Frontal cortex (tissue), 4 donors: ENCODE measurements around the gene SYNDIG1. TPM values are rescaled to one million over a fixed set of nuclear protein-coding genes. Genes with fewer than 3 reads are reported as not detected.
"Not testable (repeated sequence)": the region's sequence is repeated elsewhere in the genome, so short reads cannot be mapped to it uniquely, and the experiment has no call there.

Experiments
- DNase-seq, 2 donors: peaks; one replicate each; pipeline ENCODE4 v3.0.0; 2012; ENCODE audit warnings: low spot score in 2 of 2
- FAIRE-seq: peaks from 2 replicates; lab custom pipeline; 2012; peaks lifted over from hg19 to GRCh38; lab: Jason Lieb, UNC
- total RNA-seq: library from RNA; depleted of rRNA; stranded (reverse); fragments of >200 nt; gene quantifications from one replicate; pipeline ENCODE4 v1.2.3, GENCODE V29; 2014
- donor health status: control.
- donor health status: control.
- donor health status: control.

Gene SYNDIG1
- total RNA-seq, 1 donor from 2014 or later, result 26.1 TPM

DNA sequence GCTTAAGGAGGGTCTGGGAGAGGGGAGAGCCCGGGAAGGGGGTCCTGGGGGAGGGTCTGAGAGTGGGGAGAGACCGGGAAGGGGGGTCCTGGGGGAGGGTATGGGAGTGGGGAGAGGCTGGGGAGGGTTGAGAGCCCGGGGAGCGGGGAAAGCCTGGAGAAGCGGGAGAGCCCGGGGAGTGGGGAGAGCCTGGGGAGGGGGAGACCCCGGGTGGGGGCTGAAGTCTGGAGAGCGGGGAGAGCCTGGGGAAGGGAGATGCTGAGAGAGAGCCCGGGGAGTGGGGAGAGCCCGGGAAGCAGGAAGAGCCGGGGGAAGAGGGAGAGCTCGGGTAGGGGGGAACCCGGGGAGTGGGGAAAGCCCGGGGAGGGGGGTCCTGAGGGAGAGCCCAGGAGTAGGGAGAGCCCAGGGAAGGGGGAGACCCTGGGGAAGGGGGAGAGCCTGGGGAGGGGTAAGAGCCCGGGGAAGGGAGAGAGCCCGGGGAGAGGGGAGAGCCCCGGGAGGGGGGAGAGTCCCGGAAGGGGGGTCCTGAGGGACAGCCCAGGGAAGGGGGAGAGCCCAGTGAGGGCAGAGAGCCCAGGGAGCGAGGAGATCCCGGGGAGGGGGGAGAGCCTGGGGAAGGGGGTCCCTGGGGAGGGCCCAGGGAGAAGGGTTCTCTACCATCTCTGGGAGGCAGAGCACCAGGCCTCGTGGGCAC lies 148.5 kb downstream of the SYNDIG1 start:
- no peak for FAIRE-seq
- DNase-seq, result no peak

DNA sequence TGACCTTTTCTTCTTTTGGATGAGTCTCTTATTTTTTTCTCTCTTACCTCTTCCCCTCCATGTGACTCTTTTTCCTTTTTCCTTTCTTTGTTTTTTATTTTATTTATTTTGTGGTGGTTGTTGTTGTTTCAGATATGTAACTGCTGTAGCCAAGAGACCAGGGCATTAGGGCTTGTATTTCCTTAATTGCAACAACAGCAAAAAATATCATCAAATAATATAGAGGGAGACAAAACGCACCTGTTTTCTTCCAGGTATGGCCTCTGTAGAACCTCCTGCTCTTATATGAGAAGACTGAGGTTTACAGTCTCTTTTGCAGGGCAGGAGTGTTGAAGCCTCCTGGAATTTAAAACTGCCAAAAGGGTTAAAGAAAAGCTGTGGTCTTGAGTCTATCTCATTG lies 149.3 kb downstream of the SYNDIG1 start:
- FAIRE-seq (no peak), DNase-seq (no peak)

DNA sequence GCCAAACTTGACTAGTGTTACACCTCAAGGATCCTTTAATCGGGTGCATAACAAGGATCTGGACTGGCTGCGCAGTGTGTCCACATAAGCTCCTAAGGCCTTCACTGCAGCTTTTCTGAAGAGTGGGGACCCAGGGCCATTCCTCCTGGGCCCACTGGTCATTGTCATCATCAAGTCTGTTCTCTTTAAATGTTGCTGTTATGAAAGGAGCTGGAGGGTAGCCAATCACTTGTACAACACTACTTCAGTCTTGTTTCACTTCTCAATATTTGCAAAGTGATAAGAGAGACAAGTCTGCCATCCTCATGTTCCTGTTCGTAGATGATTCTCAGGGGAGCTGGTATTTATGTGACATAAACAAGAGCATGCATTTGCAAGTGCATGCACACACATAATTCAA lies 149.8 kb downstream of the SYNDIG1 start:
- FAIRE-seq (no peak), DNase-seq (no peak)

GRCh38 chr20:24620937-24621519 lies 151.6 kb downstream of the SYNDIG1 start:
- DNase-seq (no peak), FAIRE-seq (no peak)

GRCh38 chr20:24622856-24623255 lies 153.4 kb downstream of the SYNDIG1 start:
- DNase-seq (no peak), FAIRE-seq (no peak)

DNA sequence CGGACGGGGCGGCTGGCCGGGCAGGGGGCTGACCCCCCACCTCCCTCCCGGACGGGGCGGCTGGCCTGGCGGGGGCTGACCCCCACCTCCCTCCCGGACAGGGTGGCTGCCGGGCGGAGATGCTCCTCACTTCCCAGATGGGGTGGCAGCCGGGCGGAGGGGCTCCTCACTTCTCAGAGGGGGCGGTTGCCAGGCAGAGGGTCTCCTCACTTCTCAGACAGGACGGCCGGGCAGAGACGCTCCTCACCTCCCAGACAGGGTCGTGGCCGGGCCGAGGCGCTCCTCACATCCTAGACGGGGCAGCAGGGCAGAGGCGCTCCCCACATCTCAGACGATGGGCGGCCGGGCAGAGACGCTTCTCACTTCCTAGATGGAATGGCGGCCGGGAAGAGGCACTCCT lies 156.7 kb downstream of the SYNDIG1 start:
- not testable (repeated sequence) for FAIRE-seq, DNase-seq

DNA sequence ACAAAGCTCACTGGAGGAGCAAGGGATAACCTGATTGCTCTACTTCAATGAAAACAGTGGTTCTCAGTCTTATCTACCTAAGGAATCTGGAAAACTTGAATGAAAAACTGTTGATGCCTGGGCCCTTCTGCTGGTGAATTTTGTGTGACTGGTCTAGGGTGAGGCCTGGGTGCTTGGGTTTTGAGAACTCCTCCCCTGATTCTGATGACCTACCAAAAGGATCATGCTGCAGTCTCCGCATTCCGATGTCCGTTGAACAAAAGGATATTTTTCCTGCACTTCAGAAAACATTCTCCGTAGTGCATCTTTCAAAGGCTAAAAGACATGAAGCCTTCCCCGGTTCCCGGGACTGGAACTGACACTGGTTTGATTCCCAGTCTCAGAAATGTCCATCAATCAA lies 157.9 kb downstream of the SYNDIG1 start:
- no peak for FAIRE-seq
- DNase-seq, result no peak

- DNase-seq (no peak), FAIRE-seq (no peak)
These were observed 158.5 kb downstream of the SYNDIG1 start for GRCh38 chr20:24627926-24628325.

- no peak for FAIRE-seq
- DNase-seq, result no peak
These were observed 159.6 kb downstream of the SYNDIG1 start for GRCh38 chr20:24628985-24629384.

DNA sequence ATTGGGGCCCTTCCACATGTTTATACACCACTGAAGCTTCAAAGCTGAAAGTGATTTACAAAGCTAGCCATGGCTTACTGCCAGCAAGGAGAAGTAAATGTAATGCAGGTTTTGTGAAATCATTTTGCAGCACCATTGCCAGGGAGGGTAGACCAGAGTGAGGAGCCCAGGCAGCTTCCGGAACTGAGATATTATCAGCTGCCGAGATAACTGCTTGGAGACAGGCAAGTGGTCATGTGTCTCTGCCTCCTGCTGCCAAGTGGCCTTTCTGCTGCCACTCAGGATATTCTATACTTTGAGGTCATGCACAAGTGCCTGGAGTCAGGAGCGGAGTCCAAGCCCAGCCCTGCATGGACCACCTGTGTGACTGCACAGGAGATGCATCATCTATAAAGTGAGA lies 160.2 kb downstream of the SYNDIG1 start:
- FAIRE-seq (no peak), DNase-seq (no peak)

- DNase-seq (no peak), FAIRE-seq (no peak)
These were observed 161.2 kb downstream of the SYNDIG1 start for GRCh38 chr20:24630486-24631172.

DNA sequence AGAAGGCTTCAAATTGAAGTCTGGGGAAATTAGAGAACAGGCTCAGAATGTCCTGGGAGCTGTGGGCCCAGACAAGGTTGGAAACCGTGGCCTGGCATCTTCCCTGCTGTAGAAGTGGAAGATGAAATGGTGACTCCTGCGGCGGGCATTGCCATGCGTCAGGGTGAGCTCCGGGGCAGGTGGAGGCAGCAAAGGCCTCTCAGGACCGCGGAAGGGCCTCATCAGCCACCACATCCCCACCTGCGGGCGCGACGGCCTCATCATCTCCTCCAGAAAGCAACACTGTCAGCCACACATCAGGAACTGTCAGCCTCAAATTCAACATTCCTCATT lies 161.7 kb downstream of the SYNDIG1 start:
- FAIRE-seq, result no peak

GRCh38 chr20:24632581-24632980 lies 163.2 kb downstream of the SYNDIG1 start:
- FAIRE-seq, result no peak
- no peak for DNase-seq

More for the DNA sequence above, 161.7 kb downstream of the SYNDIG1 start:
- DNase-seq, result no peak

DNA sequence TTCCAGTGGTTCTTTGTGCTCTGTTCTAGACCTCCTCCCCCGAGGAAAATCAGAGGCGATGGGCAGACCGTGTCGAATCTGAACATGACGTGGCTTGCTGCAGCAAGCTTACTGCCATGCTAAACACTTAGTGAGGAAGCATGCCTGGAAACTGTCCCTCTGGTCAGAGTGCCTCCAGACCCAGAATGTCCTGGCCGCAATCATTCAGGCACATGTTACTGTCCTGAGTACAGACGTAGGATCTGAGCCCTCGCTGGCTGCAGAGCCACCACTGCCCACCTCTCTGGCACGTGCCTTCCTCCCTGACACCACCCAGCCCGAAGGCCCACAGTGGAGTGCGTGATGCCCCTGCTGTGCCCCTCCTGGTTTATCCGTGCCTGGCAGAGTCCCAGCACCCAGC lies 163.6 kb downstream of the SYNDIG1 start:
- DNase-seq, result no peak
- no peak for FAIRE-seq

DNA sequence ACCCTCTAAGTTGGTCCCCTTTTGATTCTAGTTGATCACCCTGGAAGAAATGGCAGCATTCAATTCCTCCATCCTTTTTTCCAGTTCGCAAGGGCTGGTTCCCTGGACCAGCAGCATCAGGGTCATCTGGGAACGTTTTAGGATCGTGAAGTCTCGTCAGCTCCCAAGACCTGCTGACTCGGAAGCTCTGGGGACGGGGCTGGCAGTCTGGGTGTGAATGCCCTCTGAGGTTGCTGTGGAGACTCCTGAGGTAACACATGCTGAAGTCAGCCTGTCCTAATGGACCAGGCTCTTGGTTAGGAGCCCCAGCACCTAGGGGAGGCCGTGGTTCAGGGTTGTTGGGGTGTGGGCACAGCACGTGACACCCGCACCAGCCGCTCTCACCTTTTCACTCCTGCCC lies 164.1 kb downstream of the SYNDIG1 start:
- FAIRE-seq (no peak), DNase-seq (no peak)

- peak; percentile 49 to 69 for DNase-seq
- FAIRE-seq, result no peak
These were observed 165.4 kb downstream of the SYNDIG1 start for GRCh38 chr20:24634855-24635254.

DNA sequence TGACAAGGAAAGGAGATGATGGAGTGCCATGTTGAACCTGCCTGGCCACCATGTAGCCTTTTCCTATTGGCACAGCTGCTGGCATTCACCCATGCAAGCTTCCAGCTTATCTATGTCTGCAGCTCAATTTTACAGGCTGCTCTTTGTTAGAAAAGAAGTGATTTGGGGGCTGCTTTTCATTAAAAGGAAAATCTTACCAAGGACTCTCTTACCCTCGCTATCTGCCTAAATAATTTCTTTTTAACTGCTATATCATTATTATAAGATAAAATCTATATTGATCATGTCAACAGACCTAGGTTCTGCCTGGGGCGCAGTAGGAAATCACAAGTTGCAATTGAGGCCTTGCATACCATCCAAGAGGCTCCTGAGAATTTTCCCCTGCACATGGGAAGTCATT lies 167.2 kb downstream of the SYNDIG1 start:
- FAIRE-seq, result no peak
- DNase-seq, result no peak

DNA sequence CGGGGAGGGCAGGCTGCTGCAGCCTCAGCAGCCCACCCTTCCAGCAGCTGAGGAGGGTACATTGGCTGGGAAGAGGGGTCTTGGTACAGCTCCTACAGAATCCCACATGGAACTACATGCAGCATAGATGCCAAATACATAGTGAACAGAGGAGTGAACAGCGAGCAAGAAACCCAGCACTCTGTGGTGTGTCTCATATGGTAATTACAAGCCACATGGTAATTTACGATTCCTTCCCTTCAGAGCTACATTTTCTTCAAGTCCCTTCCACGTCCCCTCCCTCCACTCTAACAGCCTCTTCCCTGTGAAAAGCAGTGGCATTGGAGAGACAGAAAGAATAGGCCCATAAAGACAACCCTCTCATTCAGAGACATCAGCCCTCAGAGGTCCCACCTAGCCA lies 167.7 kb downstream of the SYNDIG1 start:
- FAIRE-seq (no peak), DNase-seq (no peak)

GRCh38 chr20:24637941-24638340 lies 168.5 kb downstream of the SYNDIG1 start:
- FAIRE-seq, result no peak

DNA sequence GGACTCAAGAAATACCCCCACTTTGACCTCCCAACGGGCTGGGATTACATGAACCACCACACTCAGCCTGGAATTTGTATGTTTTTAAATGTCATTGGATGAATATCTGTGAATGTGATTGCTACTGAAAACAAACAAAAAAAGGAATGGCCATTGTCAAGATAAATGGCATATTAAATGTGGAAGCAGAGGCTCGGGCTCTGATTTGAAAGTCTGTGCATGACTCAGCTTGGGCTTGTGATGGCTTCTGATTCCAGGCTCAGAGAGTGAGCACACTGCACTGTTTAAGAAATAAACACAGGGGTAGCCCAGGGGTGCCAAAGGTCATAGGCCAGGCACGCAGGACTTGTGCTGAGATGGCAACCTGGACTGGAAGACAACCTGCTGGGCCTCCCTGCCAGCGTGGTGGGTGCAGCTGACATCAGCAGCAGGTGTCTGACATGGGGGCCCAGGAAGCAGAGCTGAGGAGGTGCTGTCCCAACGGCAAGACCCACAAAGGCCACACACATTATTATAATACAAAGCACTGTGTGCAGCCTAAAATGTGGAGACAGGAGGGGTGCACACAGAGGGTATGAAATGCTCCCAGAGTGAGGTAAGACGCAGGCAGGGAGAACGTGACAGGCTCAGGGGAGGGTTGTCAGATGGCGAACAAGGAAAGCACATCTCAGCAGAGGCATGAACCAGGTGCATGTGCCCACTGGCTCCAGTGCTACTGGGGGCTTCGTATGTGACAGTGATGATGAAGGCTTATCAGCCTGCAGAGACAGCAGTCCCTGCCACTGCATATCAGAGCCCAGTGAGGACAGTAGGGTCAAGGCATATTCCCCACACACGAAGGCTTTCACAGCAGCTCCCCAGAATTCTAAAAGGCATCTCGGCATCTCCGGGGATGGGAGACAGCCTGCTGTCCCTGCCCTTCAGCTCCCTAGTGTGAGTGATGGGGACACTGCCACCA lies 169.4 kb downstream of the SYNDIG1 start:
- DNase-seq (no peak), FAIRE-seq (no peak)

More at GRCh38 chr20:24637941-24638340, 168.5 kb downstream of the SYNDIG1 start:
- DNase-seq, result no peak
